GM21619 (cell line): ENCODE results near the gene CDS2.
"Not testable (repeated sequence)": the region's sequence is repeated elsewhere in the genome, so short reads cannot be mapped to it uniquely, and the experiment has no call there.

Experiments
- ATAC-seq: cut with Tn5 transposase; IDR thresholded peaks from one replicate; pipeline ENCODE4 v1.9.1; 2021; ENCODE audit not compliant: unreplicated experiment

Gene CDS2

GRCh38 chr20:5126512-5127203 lies at the start of gene CDS2:
TSS of gene CDS2 (plus strand) at chr20:5127008. CDS start at chr20:5127093, 85 bp downstream.
- peak; percentile 81 for ATAC-seq

GRCh38 chr20:5077761-5078387 lies 48.9 kb upstream of the CDS2 start:
- no peak for ATAC-seq

GRCh38 chr20:5078399-5078958 lies 48.3 kb upstream of the CDS2 start:
- peak; percentile 96 for ATAC-seq

GRCh38 chr20:5080384-5080877 lies 46.4 kb upstream of the CDS2 start:
- peak; percentile 33 for ATAC-seq

GRCh38 chr20:5085380-5085779 lies 41.4 kb upstream of the CDS2 start:
- no peak for ATAC-seq

GRCh38 chr20:5088688-5089087 lies 38.1 kb upstream of the CDS2 start:
- ATAC-seq, result no peak

GRCh38 chr20:5090191-5090590 lies 36.6 kb upstream of the CDS2 start:
- peak; percentile 54 for ATAC-seq

GRCh38 chr20:5091902-5092301 lies 34.9 kb upstream of the CDS2 start:
- no peak for ATAC-seq

- ATAC-seq, result no peak
These were observed 34.0 kb upstream of the CDS2 start for GRCh38 chr20:5092765-5093339.

- ATAC-seq, result no peak
These were observed 31.4 kb upstream of the CDS2 start for GRCh38 chr20:5095454-5095853.

- no peak for ATAC-seq
These were observed 30.9 kb upstream of the CDS2 start for GRCh38 chr20:5095931-5096330.

- ATAC-seq, result no peak
These were observed 30.3 kb upstream of the CDS2 start for GRCh38 chr20:5096463-5096862.

- ATAC-seq, result not testable (repeated sequence)
These were observed 27.8 kb upstream of the CDS2 start for GRCh38 chr20:5099009-5099408.

- ATAC-seq, result not testable (repeated sequence)
These were observed 26.9 kb upstream of the CDS2 start for GRCh38 chr20:5099909-5100308.

GRCh38 chr20:5100684-5101347 lies 26.0 kb upstream of the CDS2 start:
- peak; percentile 61 for ATAC-seq

GRCh38 chr20:5104479-5104878 lies 22.3 kb upstream of the CDS2 start:
- ATAC-seq, result no peak

GRCh38 chr20:5109276-5109675 lies 17.5 kb upstream of the CDS2 start:
- no peak for ATAC-seq

GRCh38 chr20:5113615-5113986 lies 13.2 kb upstream of the CDS2 start:
- no peak for ATAC-seq

GRCh38 chr20:5114403-5114802 lies 12.4 kb upstream of the CDS2 start:
- ATAC-seq, result no peak

GRCh38 chr20:5116875-5117274 lies 9.9 kb upstream of the CDS2 start:
- ATAC-seq, result no peak
